IMR-90 (cell line): ENCODE measurements around the gene HES1. TPM values are rescaled to one million over a fixed set of nuclear protein-coding genes. Genes with fewer than 3 reads are reported as not detected.

Source experiments
- ATAC-seq: fragments of 200-7000 bp; cut with Tn5 transposase; 2 replicates; pipeline ENCODE4 v1.9.1; 2020; ENCODE audit warnings: low read depth, mild to moderate bottlenecking, moderate library complexity
- BruUV-seq: library from RNA; stranded (reverse); fragments of 400-500 nt; replicated peaks from 2 replicates; lab custom pipeline; 2021; lab: Mats Ljungman, UMichigan
- CTCF ChIA-PET: fragments of 300-600 bp; formaldehyde crosslinking; extraction: SDS; loops from one replicate; lab custom pipeline; 2021; ENCODE audit warnings: antibody characterized with exemption; lab: Yijun Ruan, JAX
- POLR2A ChIA-PET: fragments of 300-600 bp; sonication (Branson Sonifier 250); formaldehyde crosslinking; loops from one replicate; lab custom pipeline; 2022; ENCODE audit warnings: antibody characterized with exemption; ENCODE audit not compliant: unreplicated experiment; lab: Charles Lee
- DNase-seq: peaks from one replicate; pipeline ENCODE4 v3.0.0; 2013
- H2AFZ ChIP-seq: replicated peaks from 2 replicates; pipeline ENCODE3; 2013; ENCODE audit warnings: low read length, mild to moderate bottlenecking; ENCODE audit not compliant: poor library complexity
- H2AK5ac ChIP-seq: 2 replicates; pipeline ENCODE4 v1.6.1; 2013; ENCODE audit warnings: low read depth, low read length, inconsistent platforms
- H2AK9ac ChIP-seq: replicated peaks from 2 replicates; pipeline ENCODE3; 2013; ENCODE audit warnings: mild to moderate bottlenecking, low read depth, low read length, moderate library complexity; ENCODE audit not compliant: poor library complexity
- H2BK120ac ChIP-seq: 2 replicates; pipeline ENCODE4 v1.6.1; 2013; ENCODE audit warnings: low read depth, low read length, inconsistent platforms
- H2BK15ac ChIP-seq: 3 replicates; pipeline ENCODE4 v1.6.1; 2013; ENCODE audit warnings: low read depth, low read length, inconsistent platforms
- H2BK20ac ChIP-seq: 2 replicates; pipeline ENCODE4 v1.6.1; 2013; ENCODE audit warnings: low read depth, mild to moderate bottlenecking, inconsistent platforms, low read length, moderate library complexity
- H2BK5ac ChIP-seq: 2 replicates; pipeline ENCODE4 v1.6.1; 2013; ENCODE audit warnings: mild to moderate bottlenecking, low read depth, low read length, inconsistent platforms; ENCODE audit not compliant: poor library complexity, severe bottlenecking
- H3K14ac ChIP-seq: replicated peaks from 2 replicates; pipeline ENCODE4 v1.6.1; 2013; ENCODE audit warnings: low read depth, low read length, inconsistent platforms
- H3K18ac ChIP-seq: 2 replicates; pipeline ENCODE4 v1.6.1; 2013; ENCODE audit warnings: low read depth, low read length, control low read depth
- H3K23ac ChIP-seq: 2 replicates; pipeline ENCODE4 v1.6.1; 2013; ENCODE audit warnings: low read depth, low read length, inconsistent platforms
- H3K27ac ChIP-seq: 2 replicates; pipeline ENCODE4 v1.5.1; 2013; ENCODE audit warnings: mild to moderate bottlenecking, control low read depth, low read length; ENCODE audit not compliant: insufficient read depth
- H3K27me3 ChIP-seq: 2 replicates; pipeline ENCODE4 v1.6.1; 2013; ENCODE audit warnings: low read length; ENCODE audit not compliant: control insufficient read depth, insufficient read depth
- H3K36me3 ChIP-seq: 2 replicates; pipeline ENCODE4 v1.6.1; 2013; ENCODE audit warnings: low read length, mixed read lengths; ENCODE audit not compliant: control insufficient read depth, insufficient read depth
- H3K4ac ChIP-seq: 2 replicates; pipeline ENCODE4 v1.6.1; 2013; ENCODE audit warnings: low read depth, low read length, inconsistent platforms
- H3K4me1 ChIP-seq: 2 replicates; pipeline ENCODE4 v1.6.1; 2013; ENCODE audit warnings: low read length, mixed read lengths; ENCODE audit not compliant: control insufficient read depth, insufficient read depth
- H3K4me2 ChIP-seq: 2 replicates; pipeline ENCODE4 v1.6.1; 2013; ENCODE audit warnings: low read depth, mild to moderate bottlenecking, control low read depth, low read length, moderate library complexity
- H3K4me3 ChIP-seq: 2 replicates; pipeline ENCODE4 v1.5.1; 2013; ENCODE audit warnings: low read depth, mild to moderate bottlenecking, control low read depth, low read length, moderate library complexity; ENCODE audit not compliant: insufficient read depth
- H3K56ac ChIP-seq: 2 replicates; pipeline ENCODE4 v1.6.1; 2013; ENCODE audit warnings: low read length, inconsistent platforms; ENCODE audit not compliant: insufficient read depth; ENCODE audit errors: extremely low read depth
- H3K79me1 ChIP-seq, 2 experiments: 2 replicates each; pipeline ENCODE4 v1.6.1; 2013; ENCODE audit warnings: low read length in 2 of 2, inconsistent platforms in 1 of 2, low read depth in 1 of 2
- H3K9ac ChIP-seq: 2 replicates; pipeline ENCODE4 v1.6.1; 2013; ENCODE audit warnings: low read depth, low read length, control low read depth
- H3K9me1 ChIP-seq: 2 replicates; pipeline ENCODE4 v1.6.1; 2013; ENCODE audit warnings: low read length, inconsistent platforms; ENCODE audit not compliant: insufficient read depth
- H3K9me3 ChIP-seq: 2 replicates; pipeline ENCODE4 v1.6.1; 2013; ENCODE audit warnings: low read length; ENCODE audit not compliant: control insufficient read depth, insufficient read depth
- H4K20me1 ChIP-seq: 2 replicates; pipeline ENCODE4 v1.6.1; 2013; ENCODE audit warnings: low read length, inconsistent platforms; ENCODE audit not compliant: insufficient read depth
- H4K5ac ChIP-seq: 2 replicates; pipeline ENCODE4 v1.6.1; 2013; ENCODE audit warnings: mild to moderate bottlenecking, low read depth, low read length, control low read depth
- H4K8ac ChIP-seq, 2 experiments: 2 replicates each; pipeline ENCODE4 v1.6.1; 2013; ENCODE audit warnings: low read depth in 2 of 2, low read length in 2 of 2, control low read depth in 1 of 2, inconsistent platforms in 1 of 2
- H4K91ac ChIP-seq: 2 replicates; pipeline ENCODE4 v1.6.1; 2013; ENCODE audit warnings: low read depth, low read length, inconsistent platforms; ENCODE audit not compliant: insufficient read depth
- BHLHE40 ChIP-seq: fragments of 150-350 bp; IDR thresholded peaks from 2 replicates; pipeline ENCODE4 v1.6.1; 2016; ENCODE audit warnings: mild to moderate bottlenecking, low read depth, low read length
- CEBPB ChIP-seq: IDR thresholded peaks from 2 replicates; pipeline ENCODE4 v1.6.1; 2012; ENCODE audit warnings: low read depth, low read length, improper control_type of control experiment
- FOS ChIP-seq: fragments of 150-350 bp; IDR thresholded peaks from 2 replicates; pipeline ENCODE4 v1.6.1; 2016; ENCODE audit warnings: low read depth, low read length
- MXI1 ChIP-seq: IDR thresholded peaks from 2 replicates; pipeline ENCODE4 v1.6.1; 2012; ENCODE audit warnings: low read depth, mild to moderate bottlenecking, low read length, moderate library complexity, borderline replicate concordance
- RAD21 ChIP-seq: IDR thresholded peaks from 2 replicates; pipeline ENCODE4 v1.6.1; 2012; ENCODE audit warnings: low read length, improper control_type of control experiment
- RCOR1 ChIP-seq: IDR thresholded peaks from 2 replicates; pipeline ENCODE4 v1.6.1; 2012; ENCODE audit warnings: mild to moderate bottlenecking, low read length, improper control_type of control experiment; ENCODE audit not compliant: insufficient replicate concordance
- RFX5 ChIP-seq: IDR thresholded peaks from 2 replicates; pipeline ENCODE4 v1.8.0; 2012; ENCODE audit warnings: low read depth, mild to moderate bottlenecking, low read length, moderate library complexity
- WGBS, 2 experiments: methylation state at CpG; one replicate each; pipeline versions ENCODE4 v1.1.5 to v1.1.7; 2013; ENCODE audit warnings: missing lambda C conversion rate in 2 of 2; ENCODE audit not compliant: insufficient read length in 1 of 2; ENCODE audit errors: extremely low coverage in 2 of 2; 5-methylcytosine and 5-hydroxymethylcytosine counted together
- dilution Hi-C: fragments of 300-500 bp; cut with HindIII; formaldehyde crosslinking; loops from one replicate; pipeline ENCODE4 v1.14.3; 2018; ENCODE audit warnings: low sequenced_read_pairs; ENCODE audit not compliant: unreplicated experiment
- in situ Hi-C: fragments of 300-500 bp; cut with MboI; formaldehyde crosslinking; loops from 3 replicates; pipeline ENCODE4 v1.14.3; 2019; ENCODE audit warnings: low sequenced_read_pairs, inconsistent platforms, mixed read lengths
- intact Hi-C: fragments of 100-400 bp; cut with micrococcal nuclease; formaldehyde crosslinking; loops from 2 replicates; pipeline ENCODE4 v1.10.0; 2022
- polyA plus RNA-seq, 3 experiments: library from polyadenylated mRNA; depleted of rRNA; stranded (reverse); fragments of >200 nt; gene quantifications; 2 replicates each; pipeline ENCODE4 v1.2.3, GENCODE V29; 2012; ENCODE audit warnings: low replicate concordance in 1 of 3
- total RNA-seq: library from RNA; depleted of rRNA; stranded (reverse); fragments of >200 nt; gene quantifications from 2 replicates; pipeline ENCODE4 v1.2.3, GENCODE V29; 2012
- TF ChIP-seq, protein P1 (sequence below): fragments of 150-350 bp; IDR thresholded peaks from 2 replicates; pipeline ENCODE4 v1.6.1; 2017; ENCODE audit warnings: mild to moderate bottlenecking, antibody characterized with exemption, low read length, low read depth
- TF ChIP-seq, protein P2 (sequence below): conservative IDR thresholded peaks from 2 replicates; pipeline ENCODE4 v1.5.1; 2012; ENCODE audit warnings: mild to moderate bottlenecking, low read depth, low read length, improper control_type of control experiment

The HES1 gene
- total and polyA plus RNA-seq, 2 of the 4 experiments (the other 2 are of a cell fraction), result 3.6 to 6.7 TPM

DNA sequence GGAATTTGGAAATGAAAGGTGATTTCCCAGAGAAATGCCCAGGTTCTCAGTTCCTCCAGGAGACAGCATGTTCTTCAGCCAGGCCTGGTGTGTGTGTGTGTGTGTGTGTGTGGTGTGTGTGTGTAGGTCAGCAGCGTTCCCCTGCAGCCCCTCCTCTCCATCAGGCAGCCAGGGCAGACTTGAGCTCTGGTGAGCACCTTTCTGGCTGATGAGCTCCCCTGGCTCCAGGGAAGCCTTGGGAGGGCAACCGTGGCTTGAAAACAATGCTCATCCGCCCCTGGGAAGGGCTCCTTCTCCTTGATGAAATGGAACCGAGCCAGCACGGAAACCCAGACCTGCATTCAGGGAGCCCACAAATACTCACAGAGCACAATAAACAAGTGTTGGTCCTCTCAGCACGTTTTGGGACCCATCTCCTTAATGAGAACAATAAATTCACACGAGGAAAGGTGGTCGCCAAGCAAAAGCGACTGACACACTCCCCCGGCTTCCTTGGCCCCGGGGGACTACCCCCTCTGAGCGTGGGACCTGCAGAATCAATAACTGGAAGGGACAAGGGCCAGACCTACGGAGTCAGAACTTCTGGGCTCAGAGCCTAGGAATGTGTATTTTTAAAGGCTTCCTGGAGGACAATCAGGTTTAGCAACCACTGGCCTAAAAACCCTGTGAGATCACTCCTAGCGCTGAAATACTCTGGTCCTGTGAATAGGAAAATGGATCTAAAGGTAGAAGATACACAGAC is 38.6 kb upstream of the HES1 start:
- Histone ChIP-seq H2AK9ac (no peak overlapping the region), H4K5ac (no peak overlapping the region), H2BK20ac (no peak overlapping the region), H3K4me2 (no peak overlapping the region), H2AFZ (no peak overlapping the region), H2BK5ac (no peak overlapping the region), H3K23ac (no peak overlapping the region), H3K9me1 (no peaks in the 10 kb centered on the region), H3K56ac (no peak overlapping the region), H4K20me1 (no peaks in the 10 kb centered on the region), H3K4me1 (no peaks in the 10 kb centered on the region), H3K9me3 (no peaks in the 10 kb centered on the region), H3K14ac (no peak overlapping the region), H2BK120ac (no peak overlapping the region), H3K27me3 (peaks cover 53% of the 10 kb centered on the region), H2BK15ac (no peak overlapping the region), H4K91ac (no peak overlapping the region), H2AK5ac (no peak overlapping the region), H4K8ac (no peak overlapping the region), H3K4ac (no peak overlapping the region), H3K79me1 (no peaks in the 10 kb centered on the region), H3K9ac (no peak overlapping the region), H3K18ac (no peak overlapping the region), H3K4me3 (no peak overlapping the region), H3K27ac (no peak overlapping the region), H3K36me3 (no peaks in the 10 kb centered on the region)
- TF ChIP-seq BHLHE40 (no peak), RCOR1 (no peak), RFX5 (no peak), MXI1 (no peak), FOS (no peak), CEBPB (no peak), RAD21 (no peak)
- TF ChIP-seq, protein P1, sequence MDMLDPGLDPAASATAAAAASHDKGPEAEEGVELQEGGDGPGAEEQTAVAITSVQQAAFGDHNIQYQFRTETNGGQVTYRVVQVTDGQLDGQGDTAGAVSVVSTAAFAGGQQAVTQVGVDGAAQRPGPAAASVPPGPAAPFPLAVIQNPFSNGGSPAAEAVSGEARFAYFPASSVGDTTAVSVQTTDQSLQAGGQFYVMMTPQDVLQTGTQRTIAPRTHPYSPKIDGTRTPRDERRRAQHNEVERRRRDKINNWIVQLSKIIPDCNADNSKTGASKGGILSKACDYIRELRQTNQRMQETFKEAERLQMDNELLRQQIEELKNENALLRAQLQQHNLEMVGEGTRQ, result no peak
- TF ChIP-seq, protein P2, sequence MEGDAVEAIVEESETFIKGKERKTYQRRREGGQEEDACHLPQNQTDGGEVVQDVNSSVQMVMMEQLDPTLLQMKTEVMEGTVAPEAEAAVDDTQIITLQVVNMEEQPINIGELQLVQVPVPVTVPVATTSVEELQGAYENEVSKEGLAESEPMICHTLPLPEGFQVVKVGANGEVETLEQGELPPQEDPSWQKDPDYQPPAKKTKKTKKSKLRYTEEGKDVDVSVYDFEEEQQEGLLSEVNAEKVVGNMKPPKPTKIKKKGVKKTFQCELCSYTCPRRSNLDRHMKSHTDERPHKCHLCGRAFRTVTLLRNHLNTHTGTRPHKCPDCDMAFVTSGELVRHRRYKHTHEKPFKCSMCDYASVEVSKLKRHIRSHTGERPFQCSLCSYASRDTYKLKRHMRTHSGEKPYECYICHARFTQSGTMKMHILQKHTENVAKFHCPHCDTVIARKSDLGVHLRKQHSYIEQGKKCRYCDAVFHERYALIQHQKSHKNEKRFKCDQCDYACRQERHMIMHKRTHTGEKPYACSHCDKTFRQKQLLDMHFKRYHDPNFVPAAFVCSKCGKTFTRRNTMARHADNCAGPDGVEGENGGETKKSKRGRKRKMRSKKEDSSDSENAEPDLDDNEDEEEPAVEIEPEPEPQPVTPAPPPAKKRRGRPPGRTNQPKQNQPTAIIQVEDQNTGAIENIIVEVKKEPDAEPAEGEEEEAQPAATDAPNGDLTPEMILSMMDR, result no peak
- DNase-seq (no peak), ATAC-seq (no peak)
- POLR2A ChIA-PET, result no interaction called here
- 93% methylated on average over 3 of the region's 14 CpGs; no CpG with 5 or more reads in 1 of the 2 experiments for WGBS, 2 experiments
- dilution Hi-C loops (no loop called here), in situ Hi-C loops (no loop called here), intact Hi-C loops (no loop called here)
- BruUV-seq, result no TSS peak
- CTCF ChIA-PET, result interaction anchor here (0.6 kb wide), 1 partner anchor 119 kb away, joined by 3 read pairs; no protein-coding TSS in a partner anchor
